Neural cell (in vitro differentiated cells): ENCODE results near the gene MTNR1A. TPM values are rescaled to one million over a fixed set of nuclear protein-coding genes. Genes with fewer than 3 reads are reported as not detected.
"Not testable (repeated sequence)": the region's sequence is repeated elsewhere in the genome, so short reads cannot be mapped to it uniquely, and the experiment has no call there.

Source experiments
- H2AFZ ChIP-seq: fragments of 200-600, 300-800 bp; sonication (generic), shearing (Covaris generic); 2 replicates; pipeline ENCODE4 v1.6.0; 2014; ENCODE audit warnings: low read depth, mild to moderate bottlenecking, antibody characterized with exemption, low read length, moderate library complexity
- H3F3A ChIP-seq: fragments of 200-600 bp; shearing (Covaris generic); 2 replicates; pipeline ENCODE4 v1.6.1; 2016; ENCODE audit warnings: mild to moderate bottlenecking, moderate library complexity, mixed read lengths, antibody characterized with exemption, low read length; ENCODE audit not compliant: insufficient read depth, poor library complexity, severe bottlenecking
- H3K27ac ChIP-seq: fragments of 200-600, 300-800 bp; sonication (generic), shearing (Covaris generic); 2 replicates; pipeline ENCODE4 v1.5.1; 2014; ENCODE audit warnings: mild to moderate bottlenecking, low read length, moderate library complexity
- H3K27me3 ChIP-seq: fragments of 300-800, 200-600 bp; sonication (generic), shearing (Covaris generic); 2 replicates; pipeline ENCODE4 v1.6.0; 2014; ENCODE audit warnings: mild to moderate bottlenecking, low read depth, low read length, moderate library complexity; ENCODE audit not compliant: insufficient read depth
- H3K36me3 ChIP-seq: fragments of 300-800, 200-600 bp; sonication (generic), shearing (Covaris generic); 2 replicates; pipeline ENCODE4 v1.5.1; 2014; ENCODE audit warnings: mild to moderate bottlenecking, antibody characterized with exemption, low read length, moderate library complexity; ENCODE audit not compliant: insufficient read depth
- H3K4me2 ChIP-seq: fragments of 300-800, 200-600 bp; sonication (generic), shearing (Covaris generic); 2 replicates; pipeline ENCODE4 v1.6.0; 2014; ENCODE audit warnings: mild to moderate bottlenecking, low read length
- H3K4me3 ChIP-seq: fragments of 300-800, 200-600 bp; sonication (generic), shearing (Covaris generic); 2 replicates; pipeline ENCODE4 v1.5.1; 2014; ENCODE audit warnings: mild to moderate bottlenecking, low read length, moderate library complexity
- H3K79me2 ChIP-seq: fragments of 200-600 bp; shearing (Covaris generic); replicated peaks from 2 replicates; pipeline ENCODE4 v1.6.0; 2014; ENCODE audit warnings: mild to moderate bottlenecking, low read length, moderate library complexity; ENCODE audit not compliant: insufficient read depth
- H3K9ac ChIP-seq: fragments of 300-800, 200-600 bp; sonication (generic), shearing (Covaris generic); 2 replicates; pipeline ENCODE4 v1.6.1; 2016; ENCODE audit warnings: mild to moderate bottlenecking, low read length, mixed read lengths
- H3K9me2 ChIP-seq: fragments of 200-600 bp; shearing (Covaris generic); 2 replicates; pipeline ENCODE4 v1.6.1; 2016; ENCODE audit warnings: mild to moderate bottlenecking, low read length, mixed read lengths; ENCODE audit not compliant: insufficient read depth
- H3K9me3 ChIP-seq: fragments of 200-600, 300-800 bp; sonication (generic), shearing (Covaris generic); 2 replicates; pipeline ENCODE4 v1.6.1; 2016; ENCODE audit warnings: mild to moderate bottlenecking, mixed run types, low read length, moderate library complexity, mixed read lengths
- H4K20me1 ChIP-seq: fragments of 200-600 bp; shearing (Covaris generic); 2 replicates; pipeline ENCODE4 v1.6.1; 2016; ENCODE audit warnings: mild to moderate bottlenecking, mixed run types; ENCODE audit not compliant: insufficient read depth
- CTCF ChIP-seq: fragments of 450-650 bp; IDR thresholded peaks from 2 replicates; pipeline ENCODE4 v1.5.1; 2014; ENCODE audit warnings: antibody characterized with exemption, mild to moderate bottlenecking, moderate library complexity; ENCODE audit not compliant: poor library complexity, severe bottlenecking
- EP300 ChIP-seq: fragments of 450-650 bp; conservative IDR thresholded peaks from 2 replicates; pipeline ENCODE4 v1.6.1; 2014; ENCODE audit warnings: antibody characterized with exemption, mild to moderate bottlenecking, moderate library complexity; ENCODE audit not compliant: poor library complexity, severe bottlenecking
- EZH2 ChIP-seq: fragments of 200-600, 300-800 bp; shearing (Covaris generic), sonication (generic); IDR thresholded peaks from 2 replicates; pipeline ENCODE4 v1.6.1; 2014; ENCODE audit warnings: antibody characterized with exemption, low read length, borderline replicate concordance, mild to moderate bottlenecking; ENCODE audit not compliant: insufficient read depth, poor library complexity, severe bottlenecking
- MXI1 ChIP-seq: fragments of 450-650 bp; conservative IDR thresholded peaks from 2 replicates; pipeline ENCODE4 v1.6.1; 2014; ENCODE audit warnings: antibody characterized with exemption, mild to moderate bottlenecking; ENCODE audit not compliant: poor library complexity, severe bottlenecking
- POLR2AphosphoS5 ChIP-seq: IDR thresholded peaks from 2 replicates; pipeline ENCODE4 v1.6.1; 2012
- RAD21 ChIP-seq: fragments of 450-650 bp; conservative IDR thresholded peaks from 2 replicates; pipeline ENCODE4 v1.6.1; 2014; ENCODE audit warnings: antibody characterized with exemption, mild to moderate bottlenecking, moderate library complexity
- REST ChIP-seq: IDR thresholded peaks from 2 replicates; pipeline ENCODE4 v1.6.1; 2012; ENCODE audit warnings: borderline replicate concordance
- SMC3 ChIP-seq: fragments of 450-650 bp; conservative IDR thresholded peaks from 2 replicates; pipeline ENCODE4 v1.6.1; 2014; ENCODE audit warnings: antibody characterized with exemption, mild to moderate bottlenecking, moderate library complexity; ENCODE audit not compliant: poor library complexity
- TAF1 ChIP-seq: IDR thresholded peaks from 2 replicates; pipeline ENCODE4 v1.6.1; 2012; ENCODE audit warnings: low read depth
- polyA plus RNA-seq: library from polyadenylated mRNA; depleted of rRNA; stranded (reverse); fragments of >200 nt; gene quantifications from 2 replicates; pipeline ENCODE4 v1.2.3, GENCODE V29; 2014

Gene MTNR1A
- polyA plus RNA-seq, 1 donor from 2014 or later, result not detected

GRCh38 chr4:186536285-186536684 is 19.1 kb downstream of the MTNR1A start:
- TF ChIP-seq EZH2 (no peak), EP300 (no peak), POLR2AphosphoS5 (no peak), SMC3 (no peak), CTCF (no peak), REST (no peak), TAF1 (no peak), MXI1 (no peak), RAD21 (no peak)
- no peaks in the 10 kb centered on the region for H3K9me3 ChIP-seq
- H3K79me2 ChIP-seq, result no peaks in the 10 kb centered on the region
- no peak overlapping the region for H3K4me2 ChIP-seq
- no peak overlapping the region for H3K27ac ChIP-seq
- H3K36me3 ChIP-seq, result no peaks in the 10 kb centered on the region
- H3F3A ChIP-seq, result no peaks in the 10 kb centered on the region
- H3K9me2 ChIP-seq, result no peaks in the 10 kb centered on the region
- no peak overlapping the region for H3K9ac ChIP-seq
- H4K20me1 ChIP-seq, result no peaks in the 10 kb centered on the region
- H3K27me3 ChIP-seq, result no peaks in the 10 kb centered on the region
- no peak overlapping the region for H2AFZ ChIP-seq
- no peak overlapping the region for H3K4me3 ChIP-seq

- H3K4me2 ChIP-seq, result no peak overlapping the region
- no peaks in the 10 kb centered on the region for H3K9me3 ChIP-seq
- H4K20me1 ChIP-seq, result no peaks in the 10 kb centered on the region
- H3K79me2 ChIP-seq, result no peaks in the 10 kb centered on the region
- H3K27ac ChIP-seq, result no peak overlapping the region
- H3K4me3 ChIP-seq, result no peak overlapping the region
- no peaks in the 10 kb centered on the region for H3F3A ChIP-seq
- no peaks in the 10 kb centered on the region for H3K9me2 ChIP-seq
- no peaks in the 10 kb centered on the region for H3K27me3 ChIP-seq
- TF ChIP-seq SMC3 (no peak), RAD21 (no peak), MXI1 (no peak), REST (no peak), CTCF (no peak), EP300 (no peak), TAF1 (no peak), EZH2 (no peak), POLR2AphosphoS5 (no peak)
- no peak overlapping the region for H3K9ac ChIP-seq
- no peak overlapping the region for H2AFZ ChIP-seq
- no peaks in the 10 kb centered on the region for H3K36me3 ChIP-seq
Measured at GRCh38 chr4:186534056-186534455, 21.3 kb downstream of the MTNR1A start.

- H3K27me3 ChIP-seq, H3K9me3 ChIP-seq, H3K4me2 ChIP-seq, H3K4me3 ChIP-seq, H3F3A ChIP-seq, H3K79me2 ChIP-seq, H4K20me1 ChIP-seq, H3K9ac ChIP-seq, H2AFZ ChIP-seq, H3K9me2 ChIP-seq, H3K36me3 ChIP-seq, H3K27ac ChIP-seq: not testable (repeated sequence)
Measured at GRCh38 chr4:186523927-186524326, 31.4 kb downstream of the MTNR1A start.
